ENCODE measurements around the gene CACNA1E.

The CACNA1E gene

DNA sequence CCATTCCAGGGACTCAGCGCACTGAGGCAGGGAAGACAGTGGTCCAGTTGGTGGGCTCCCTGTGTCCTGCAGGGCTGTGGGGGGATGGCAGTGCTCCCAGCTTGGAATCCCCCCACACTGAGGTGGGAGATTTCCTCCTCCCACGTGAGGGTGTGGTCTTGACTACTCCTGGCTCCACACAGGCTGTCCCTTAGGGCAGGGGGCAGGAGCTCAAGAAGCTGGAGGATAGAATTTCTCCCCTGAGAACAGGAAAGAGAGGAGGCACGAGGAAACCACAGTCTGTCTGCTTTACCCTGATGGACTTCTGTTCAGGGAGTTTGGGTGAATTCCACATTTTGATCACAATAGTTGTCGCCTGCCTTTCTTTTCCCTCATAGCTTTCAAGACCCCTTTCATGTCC, 62.1 kb downstream of the CACNA1E start:
- Histone ChIP-seq H3K27ac (ENCODE audit: low read depth, low read length) (no peak overlapping the region), H3K4me3 (ENCODE audit: low read depth, low read length) (no peak overlapping the region), H3K9ac (ENCODE audit: low read length) (no peak overlapping the region), H3K4me1 (ENCODE audit: control insufficient read depth, insufficient read depth, low read length) (peaks cover 9% of the 10 kb centered on the region; the same call in 1 of the 2 replicates), H3K27me3 (ENCODE audit: control insufficient read depth, insufficient read depth, low read length) (no peaks in the 10 kb centered on the region), H3K9me3 (ENCODE audit: control insufficient read depth, insufficient read depth, low read depth, low read length) (no peaks in the 10 kb centered on the region), H3K36me3 (ENCODE audit: control insufficient read depth, insufficient read depth, low read length) (no peaks in the 10 kb centered on the region)

DNA sequence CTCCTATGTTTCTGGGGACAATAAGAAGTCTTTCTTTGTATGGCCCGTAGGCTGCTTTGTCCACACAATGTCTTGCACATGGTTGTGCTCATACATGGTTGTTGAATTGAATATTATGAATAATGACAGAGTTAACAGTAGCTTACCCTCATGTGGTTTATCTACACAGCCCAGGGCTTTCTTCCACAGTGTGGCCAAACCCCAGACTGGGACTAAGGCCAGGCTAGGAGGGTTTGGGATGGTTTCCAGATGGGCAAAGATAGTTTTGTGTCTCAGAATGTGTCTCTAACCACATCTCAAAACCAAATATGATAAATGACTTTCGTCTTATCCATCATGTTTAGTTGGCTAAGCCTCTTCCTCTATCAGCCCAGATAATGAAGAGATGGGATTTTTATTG, 65.2 kb downstream of the CACNA1E start:
- H3K4me1 ChIP-seq (ENCODE audit: control insufficient read depth, insufficient read depth, low read length): peaks cover 9% of the 10 kb centered on the region; the same call in 1 of the 2 replicates
- H3K27me3 ChIP-seq (ENCODE audit: control insufficient read depth, insufficient read depth, low read length): no peaks in the 10 kb centered on the region
- no peaks in the 10 kb centered on the region for H3K9me3 ChIP-seq (ENCODE audit: control insufficient read depth, insufficient read depth, low read depth, low read length)
- no peak overlapping the region for H3K27ac ChIP-seq (ENCODE audit: low read depth, low read length)
- H3K9ac ChIP-seq (ENCODE audit: low read length): no peak overlapping the region
- H3K36me3 ChIP-seq (ENCODE audit: control insufficient read depth, insufficient read depth, low read length): no peaks in the 10 kb centered on the region
- H3K4me3 ChIP-seq (ENCODE audit: low read depth, low read length): no peak overlapping the region

DNA sequence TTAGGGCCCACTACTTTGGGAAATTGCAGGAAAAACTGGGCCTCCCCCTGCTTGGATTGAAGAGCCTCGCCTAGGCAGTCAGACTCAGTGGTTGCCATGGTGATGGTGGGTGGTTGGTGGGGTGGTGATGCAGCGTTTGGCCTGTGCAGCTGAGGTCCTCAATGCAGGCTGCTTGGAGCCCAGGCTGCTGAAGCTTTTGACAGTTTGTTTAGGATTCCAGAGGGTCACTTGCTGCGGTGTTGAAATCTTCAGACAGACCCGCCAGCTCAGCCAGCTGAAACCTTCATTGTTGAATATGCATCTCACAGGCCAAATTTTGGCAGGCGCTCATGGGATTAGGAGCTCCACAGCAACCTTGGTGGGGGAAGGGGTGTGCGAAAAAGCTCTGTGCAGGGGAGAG, 67.9 kb downstream of the CACNA1E start:
- Histone ChIP-seq H3K9ac (ENCODE audit: low read length) (no peak overlapping the region), H3K4me1 (ENCODE audit: control insufficient read depth, insufficient read depth, low read length) (no peaks in the 10 kb centered on the region), H3K9me3 (ENCODE audit: control insufficient read depth, insufficient read depth, low read depth, low read length) (no peaks in the 10 kb centered on the region), H3K27me3 (ENCODE audit: control insufficient read depth, insufficient read depth, low read length) (no peaks in the 10 kb centered on the region; the same call in 1 of the 2 replicates), H3K36me3 (ENCODE audit: control insufficient read depth, insufficient read depth, low read length) (no peaks in the 10 kb centered on the region), H3K4me3 (ENCODE audit: low read depth, low read length) (no peak overlapping the region), H3K27ac (ENCODE audit: low read depth, low read length) (no peak overlapping the region)

DNA sequence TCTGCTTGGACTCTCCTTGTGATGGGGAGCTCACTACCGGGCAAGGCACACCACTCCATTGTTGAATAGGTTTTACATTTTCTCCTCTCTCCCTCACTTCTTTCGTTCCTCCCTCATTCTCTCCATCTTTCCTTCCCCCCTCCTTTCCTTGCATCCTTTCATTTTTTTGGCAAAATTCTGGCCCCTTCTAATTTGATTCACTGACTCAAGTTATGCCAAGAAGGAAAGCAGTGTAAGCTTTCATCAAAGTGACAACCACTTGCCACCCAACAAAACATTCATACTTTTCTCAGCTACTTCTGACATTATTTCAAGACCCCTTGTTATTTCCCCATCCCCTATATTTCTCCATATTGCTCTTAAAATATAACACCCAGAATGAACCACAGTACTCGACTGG, 68.4 kb downstream of the CACNA1E start:
- Histone ChIP-seq H3K27me3 (ENCODE audit: control insufficient read depth, insufficient read depth, low read length) (no peaks in the 10 kb centered on the region; the same call in 1 of the 2 replicates), H3K36me3 (ENCODE audit: control insufficient read depth, insufficient read depth, low read length) (no peaks in the 10 kb centered on the region), H3K9me3 (ENCODE audit: control insufficient read depth, insufficient read depth, low read depth, low read length) (no peaks in the 10 kb centered on the region), H3K9ac (ENCODE audit: low read length) (no peak overlapping the region), H3K27ac (ENCODE audit: low read depth, low read length) (no peak overlapping the region), H3K4me1 (ENCODE audit: control insufficient read depth, insufficient read depth, low read length) (peaks cover 5% of the 10 kb centered on the region; the same call in 1 of the 2 replicates), H3K4me3 (ENCODE audit: low read depth, low read length) (no peak overlapping the region)

DNA sequence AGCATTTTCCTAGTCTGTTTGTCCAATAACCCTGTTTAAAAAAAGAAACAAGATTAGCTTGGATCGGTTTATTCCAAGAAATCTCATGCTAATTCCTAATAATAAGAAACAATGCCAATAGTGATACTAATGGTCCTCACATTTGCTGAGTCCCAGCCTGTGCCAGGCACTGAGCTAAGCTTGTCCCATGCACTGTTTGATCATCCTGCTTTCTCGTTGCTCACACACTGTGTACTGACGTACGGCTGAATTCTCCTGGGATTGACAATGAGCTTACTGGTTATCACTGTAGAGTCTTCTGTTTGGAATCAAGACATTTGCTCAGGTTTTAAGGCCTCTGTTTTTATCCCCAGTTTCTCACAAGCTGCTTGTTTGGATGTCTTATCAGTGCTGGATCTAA, 71.1 kb downstream of the CACNA1E start:
- Histone ChIP-seq H3K27me3 (ENCODE audit: control insufficient read depth, insufficient read depth, low read length) (no peaks in the 10 kb centered on the region; the same call in 1 of the 2 replicates), H3K36me3 (ENCODE audit: control insufficient read depth, insufficient read depth, low read length) (no peaks in the 10 kb centered on the region), H3K4me1 (ENCODE audit: control insufficient read depth, insufficient read depth, low read length) (peaks cover 18% of the 10 kb centered on the region), H3K9ac (ENCODE audit: low read length) (no peak overlapping the region), H3K4me3 (ENCODE audit: low read depth, low read length) (no peak overlapping the region), H3K27ac (ENCODE audit: low read depth, low read length) (no peak overlapping the region), H3K9me3 (ENCODE audit: control insufficient read depth, insufficient read depth, low read depth, low read length) (no peaks in the 10 kb centered on the region)

DNA sequence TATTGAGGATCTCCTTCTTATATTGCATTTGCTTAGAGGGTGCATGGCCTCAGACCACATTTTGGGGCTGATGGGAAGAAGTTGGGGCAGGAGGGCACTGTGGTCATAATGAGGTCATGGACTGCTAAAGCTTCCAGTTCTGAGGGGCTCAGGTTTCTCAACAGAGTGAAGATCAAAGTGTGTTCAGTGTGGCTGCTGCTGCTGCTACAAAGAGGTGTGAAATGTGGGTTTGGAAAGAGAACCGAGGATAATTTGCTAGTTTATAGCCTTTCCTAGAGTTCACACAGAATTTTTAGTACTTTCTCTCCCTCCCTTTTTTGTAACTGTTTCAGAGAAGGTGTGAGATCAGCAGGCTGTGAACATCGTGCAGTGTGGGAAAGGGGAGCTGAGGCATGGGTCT, 73.3 kb downstream of the CACNA1E start:
- H3K36me3 ChIP-seq (ENCODE audit: control insufficient read depth, insufficient read depth, low read length): no peaks in the 10 kb centered on the region
- H3K9me3 ChIP-seq (ENCODE audit: control insufficient read depth, insufficient read depth, low read depth, low read length): no peaks in the 10 kb centered on the region
- H3K4me3 ChIP-seq (ENCODE audit: low read depth, low read length): no peak overlapping the region
- H3K27me3 ChIP-seq (ENCODE audit: control insufficient read depth, insufficient read depth, low read length): no peaks in the 10 kb centered on the region; the same call in 1 of the 2 replicates
- peaks cover 21% of the 10 kb centered on the region for H3K4me1 ChIP-seq (ENCODE audit: control insufficient read depth, insufficient read depth, low read length)
- no peak overlapping the region for H3K9ac ChIP-seq (ENCODE audit: low read length)
- no peak overlapping the region for H3K27ac ChIP-seq (ENCODE audit: low read depth, low read length)

DNA sequence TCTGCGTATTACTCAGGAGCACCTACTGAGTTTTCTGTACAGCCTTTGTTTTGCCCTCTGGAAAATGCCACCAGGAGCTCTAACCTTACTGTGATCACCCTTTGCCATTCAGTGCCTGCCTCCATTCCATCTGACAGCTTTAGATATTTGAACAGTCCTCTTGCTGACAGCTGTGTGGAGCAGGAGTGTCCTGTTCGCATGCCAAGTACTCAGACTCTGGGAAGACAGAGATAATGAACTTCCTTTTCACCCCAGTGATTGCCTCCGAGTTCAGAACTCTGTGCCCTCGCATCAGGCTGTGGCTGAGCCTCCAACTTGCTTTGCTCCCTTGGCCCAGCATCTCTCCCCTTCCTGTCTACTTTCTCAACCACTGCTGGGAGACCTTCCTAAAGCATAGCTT, 74.0 kb downstream of the CACNA1E start:
- Histone ChIP-seq H3K9me3 (ENCODE audit: control insufficient read depth, insufficient read depth, low read depth, low read length) (no peaks in the 10 kb centered on the region), H3K4me1 (ENCODE audit: control insufficient read depth, insufficient read depth, low read length) (peaks cover 21% of the 10 kb centered on the region), H3K9ac (ENCODE audit: low read length) (no peak overlapping the region), H3K27ac (ENCODE audit: low read depth, low read length) (no peak overlapping the region), H3K4me3 (ENCODE audit: low read depth, low read length) (no peak overlapping the region), H3K27me3 (ENCODE audit: control insufficient read depth, insufficient read depth, low read length) (no peaks in the 10 kb centered on the region; the same call in 1 of the 2 replicates), H3K36me3 (ENCODE audit: control insufficient read depth, insufficient read depth, low read length) (no peaks in the 10 kb centered on the region)

DNA sequence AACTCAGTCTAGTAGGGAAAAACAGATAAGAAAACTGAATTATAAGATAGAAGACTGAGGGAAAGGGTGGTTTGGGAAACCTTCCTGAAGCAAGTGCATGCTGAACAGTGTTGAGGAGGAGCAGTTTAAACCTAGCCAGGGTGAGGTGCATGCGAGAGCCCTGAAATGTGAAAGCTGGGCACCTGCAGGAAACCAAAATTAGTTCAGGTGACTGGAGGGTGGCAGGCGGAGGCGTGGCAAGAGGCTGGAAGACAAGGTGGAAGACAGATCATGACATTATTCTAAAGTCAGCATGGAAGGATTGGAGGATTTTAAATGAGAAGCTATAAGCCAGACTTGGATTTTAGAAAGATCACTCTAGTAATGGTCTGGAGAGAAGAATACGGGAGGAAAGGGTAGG, 75.1 kb downstream of the CACNA1E start:
- H3K27ac ChIP-seq (ENCODE audit: low read depth, low read length): no peak overlapping the region
- H3K9me3 ChIP-seq (ENCODE audit: control insufficient read depth, insufficient read depth, low read depth, low read length): no peaks in the 10 kb centered on the region
- no peak overlapping the region for H3K9ac ChIP-seq (ENCODE audit: low read length)
- no peak overlapping the region for H3K4me3 ChIP-seq (ENCODE audit: low read depth, low read length)
- peaks cover 21% of the 10 kb centered on the region for H3K4me1 ChIP-seq (ENCODE audit: control insufficient read depth, insufficient read depth, low read length)
- H3K36me3 ChIP-seq (ENCODE audit: control insufficient read depth, insufficient read depth, low read length): no peaks in the 10 kb centered on the region
- no peaks in the 10 kb centered on the region; the same call in 1 of the 2 replicates for H3K27me3 ChIP-seq (ENCODE audit: control insufficient read depth, insufficient read depth, low read length)

DNA sequence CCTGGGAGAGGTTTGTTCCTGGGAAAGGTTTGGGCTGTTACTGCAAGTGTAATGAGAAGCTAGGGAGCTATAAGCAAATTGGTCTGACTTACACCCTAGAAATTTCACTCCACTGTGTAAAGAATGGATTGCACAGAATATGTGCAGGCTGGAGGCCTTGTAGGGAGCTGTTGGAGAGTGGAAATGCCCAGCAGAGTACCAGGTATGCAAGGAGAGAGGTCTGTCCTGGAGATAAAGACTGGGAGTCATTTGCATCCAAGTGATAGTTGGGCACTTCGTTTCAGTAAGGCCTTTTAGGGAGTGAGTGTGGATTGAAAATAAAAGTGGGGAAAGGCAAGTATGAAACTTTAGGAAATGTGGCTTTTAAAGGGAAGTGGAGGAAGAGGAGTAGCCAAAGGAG, 75.8 kb downstream of the CACNA1E start:
- Histone ChIP-seq H3K27ac (ENCODE audit: low read depth, low read length) (no peak overlapping the region), H3K27me3 (ENCODE audit: control insufficient read depth, insufficient read depth, low read length) (no peaks in the 10 kb centered on the region; the same call in 1 of the 2 replicates), H3K36me3 (ENCODE audit: control insufficient read depth, insufficient read depth, low read length) (no peaks in the 10 kb centered on the region), H3K9me3 (ENCODE audit: control insufficient read depth, insufficient read depth, low read depth, low read length) (no peaks in the 10 kb centered on the region), H3K9ac (ENCODE audit: low read length) (no peak overlapping the region), H3K4me3 (ENCODE audit: low read depth, low read length) (no peak overlapping the region), H3K4me1 (ENCODE audit: control insufficient read depth, insufficient read depth, low read length) (peaks cover 21% of the 10 kb centered on the region)

DNA sequence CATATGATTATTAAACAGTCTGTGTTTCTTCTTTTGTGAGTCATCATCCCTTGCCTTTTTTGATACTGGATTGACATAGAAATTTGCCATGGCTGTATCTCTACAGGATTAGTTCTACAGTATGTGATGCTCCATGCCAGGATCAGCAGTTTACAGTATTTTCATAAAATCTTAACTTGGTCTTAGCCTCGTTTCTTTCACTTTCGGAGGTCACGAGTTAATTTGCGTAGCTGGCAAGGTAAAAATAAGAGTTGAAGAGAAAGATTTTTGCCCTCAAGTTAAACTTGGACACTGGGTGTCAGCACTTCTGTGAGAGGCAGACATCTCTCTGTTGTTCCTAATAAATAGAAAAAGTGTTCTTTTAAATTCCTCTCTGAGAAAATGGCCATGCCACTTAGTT, 79.1 kb downstream of the CACNA1E start:
- no peaks in the 10 kb centered on the region for H3K36me3 ChIP-seq (ENCODE audit: control insufficient read depth, insufficient read depth, low read length)
- no peaks in the 10 kb centered on the region for H3K9me3 ChIP-seq (ENCODE audit: control insufficient read depth, insufficient read depth, low read depth, low read length)
- H3K9ac ChIP-seq (ENCODE audit: low read length): no peak overlapping the region
- no peak overlapping the region for H3K4me3 ChIP-seq (ENCODE audit: low read depth, low read length)
- H3K4me1 ChIP-seq (ENCODE audit: control insufficient read depth, insufficient read depth, low read length): peaks cover 10% of the 10 kb centered on the region
- no peaks in the 10 kb centered on the region for H3K27me3 ChIP-seq (ENCODE audit: control insufficient read depth, insufficient read depth, low read length)
- H3K27ac ChIP-seq (ENCODE audit: low read depth, low read length): no peak overlapping the region

DNA sequence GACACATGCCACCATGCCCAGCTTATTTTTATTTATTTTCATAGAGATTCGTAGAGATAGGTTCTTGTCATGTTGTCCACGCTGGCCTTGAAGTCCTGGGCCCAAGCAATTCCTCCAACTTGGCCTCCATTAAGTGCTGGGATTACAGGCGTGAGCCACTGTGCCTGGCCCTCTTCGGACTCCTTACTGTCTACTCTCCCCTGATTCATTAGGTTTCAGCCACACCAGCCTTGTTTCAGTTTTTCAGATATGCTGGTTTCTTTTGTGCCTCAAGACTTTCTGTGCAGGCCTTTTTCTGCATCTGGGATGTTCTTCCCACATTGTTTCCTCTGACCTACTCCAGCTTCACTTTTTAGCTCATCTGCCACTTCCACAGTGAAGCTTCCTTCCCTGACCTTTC, 85.4 kb downstream of the CACNA1E start:
- Histone ChIP-seq H3K9me3 (ENCODE audit: control insufficient read depth, insufficient read depth, low read depth, low read length) (no peaks in the 10 kb centered on the region), H3K27me3 (ENCODE audit: control insufficient read depth, insufficient read depth, low read length) (no peaks in the 10 kb centered on the region), H3K4me3 (ENCODE audit: low read depth, low read length) (no peak overlapping the region), H3K36me3 (ENCODE audit: control insufficient read depth, insufficient read depth, low read length) (no peaks in the 10 kb centered on the region), H3K9ac (ENCODE audit: low read length) (no peak overlapping the region), H3K4me1 (ENCODE audit: control insufficient read depth, insufficient read depth, low read length) (no peaks in the 10 kb centered on the region), H3K27ac (ENCODE audit: low read depth, low read length) (no peak overlapping the region)

DNA sequence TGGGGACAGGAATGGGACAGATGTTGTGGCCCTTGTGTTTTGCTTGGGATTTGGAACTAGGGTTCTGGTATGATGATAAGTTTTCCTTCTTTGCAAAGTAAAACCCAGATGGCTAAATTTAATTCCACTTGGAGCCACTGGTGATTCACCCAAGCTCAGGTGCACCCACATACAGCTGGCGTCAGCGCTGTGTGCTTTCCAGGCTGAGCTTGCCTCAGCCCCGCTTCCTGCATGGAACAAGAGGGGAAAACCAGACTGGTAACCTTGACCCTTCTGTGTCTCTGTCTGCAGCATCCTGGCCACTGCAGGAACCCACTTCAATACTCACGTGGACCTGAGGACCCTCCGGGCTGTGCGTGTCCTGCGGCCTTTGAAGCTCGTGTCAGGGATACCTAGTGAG, 94.2 kb downstream of the CACNA1E start:
- H3K4me1 ChIP-seq (ENCODE audit: control insufficient read depth, insufficient read depth, low read length): no peaks in the 10 kb centered on the region
- H3K36me3 ChIP-seq (ENCODE audit: control insufficient read depth, insufficient read depth, low read length): no peaks in the 10 kb centered on the region
- H3K9ac ChIP-seq (ENCODE audit: low read length): no peak overlapping the region
- no peaks in the 10 kb centered on the region for H3K27me3 ChIP-seq (ENCODE audit: control insufficient read depth, insufficient read depth, low read length)
- H3K4me3 ChIP-seq (ENCODE audit: low read depth, low read length): no peak overlapping the region
- H3K27ac ChIP-seq (ENCODE audit: low read depth, low read length): no peak overlapping the region
- no peaks in the 10 kb centered on the region for H3K9me3 ChIP-seq (ENCODE audit: control insufficient read depth, insufficient read depth, low read depth, low read length)
